Omental fat pad (tissue), 4 donors: ENCODE results near the gene KDM6A. TPM values are rescaled to one million over a fixed set of nuclear protein-coding genes. Genes with fewer than 3 reads are reported as not detected.
"Not testable (repeated sequence)": the region's sequence is repeated elsewhere in the genome, so short reads cannot be mapped to it uniquely, and the experiment has no call there.

Source experiments
- ATAC-seq: fragments of 150-250 bp; one replicate; pipeline ENCODE4 v1.9.1; 2016; ENCODE audit warnings: mild to moderate bottlenecking, moderate library complexity; ENCODE audit not compliant: low FRiP score
- DNase-seq: peaks from one replicate; pipeline ENCODE4 v3.0.0-alpha.2; 2019; ENCODE audit warnings: low spot score
- CTCF ChIP-seq, 3 donors: fragments of 450-650 bp; IDR thresholded peaks; one replicate each; pipeline ENCODE4 v1.5.1; 2016 to 2017; ENCODE audit warnings: antibody characterized with exemption in 3 of 3, mild to moderate bottlenecking in 3 of 3, moderate library complexity in 2 of 3
- total RNA-seq, 4 donors: library from RNA; depleted of rRNA; stranded (reverse); fragments of >200 nt; gene quantifications; one replicate each; pipeline ENCODE4 v1.1.0, GENCODE V29; 2016

Gene KDM6A
- total RNA-seq, 4 donors from 2014 or later: 24.4 to 41.3 (median 29.9) TPM

- no peak for TF ChIP-seq CTCF (IDR thresholded peaks at IDR 0.05)
- no peak for DNase-seq
- ATAC-seq: no peak
Measured at GRCh38 chrX:45126158-45126557, 253.2 kb downstream of the KDM6A start.

GRCh38 chrX:45128896-45129454 is 256.0 kb downstream of the KDM6A start:
- no peak for TF ChIP-seq CTCF (IDR thresholded peaks at IDR 0.05)
- no peak for ATAC-seq

DNA sequence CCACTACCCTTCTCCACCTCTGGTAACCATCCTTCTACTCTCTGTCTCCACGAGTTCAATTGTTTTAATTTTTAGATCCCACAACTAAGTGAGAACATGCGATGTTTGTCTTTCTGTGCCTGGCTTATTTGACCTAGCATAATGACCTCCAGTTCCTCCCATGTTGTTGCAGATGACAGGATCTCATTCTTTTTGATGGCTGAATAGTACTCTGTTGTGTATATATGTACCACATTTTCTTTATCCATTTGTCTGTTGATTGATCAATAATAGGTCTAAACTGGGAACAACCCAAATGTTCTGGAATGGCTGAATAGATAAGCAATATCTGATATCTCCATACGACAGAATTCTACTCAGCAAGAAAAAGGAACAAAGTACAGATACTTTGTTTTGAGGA is 260.5 kb downstream of the KDM6A start:
- ATAC-seq (no peak), DNase-seq (no peak)
- TF ChIP-seq CTCF (IDR thresholded peaks at IDR 0.05): no peak

More at GRCh38 chrX:45128896-45129454, 256.0 kb downstream of the KDM6A start:
- no peak for DNase-seq

GRCh38 chrX:45134315-45134731 is 261.3 kb downstream of the KDM6A start:
- DNase-seq: no peak
- no peak for TF ChIP-seq CTCF (IDR thresholded peaks at IDR 0.05)

DNA sequence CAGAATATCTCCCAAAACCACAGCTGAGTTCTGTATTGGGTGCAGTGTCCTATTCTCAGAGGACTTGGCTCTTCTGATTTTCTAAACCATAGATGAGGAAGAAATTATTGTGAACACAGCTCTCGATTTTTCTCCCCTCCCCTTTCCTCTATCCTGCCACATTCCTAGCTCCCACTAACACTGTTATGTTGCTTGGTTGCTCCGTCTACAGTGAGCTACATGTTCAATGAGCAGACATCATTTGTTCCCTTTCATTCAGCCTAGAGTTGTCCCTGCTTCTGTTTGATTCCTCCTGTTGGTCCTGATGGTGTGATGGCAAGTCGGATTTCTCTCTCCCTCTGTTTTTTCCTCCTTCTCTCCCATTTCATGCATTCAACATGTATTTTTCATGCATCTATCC is 261.8 kb downstream of the KDM6A start:
- TF ChIP-seq CTCF (IDR thresholded peaks at IDR 0.05): no peak
- ATAC-seq (no peak), DNase-seq (no peak)

More at GRCh38 chrX:45134315-45134731, 261.3 kb downstream of the KDM6A start:
- ATAC-seq: peak; percentile 19

- not testable (repeated sequence) for DNase-seq, ATAC-seq
Measured at GRCh38 chrX:45135391-45136075, 262.5 kb downstream of the KDM6A start.

DNA sequence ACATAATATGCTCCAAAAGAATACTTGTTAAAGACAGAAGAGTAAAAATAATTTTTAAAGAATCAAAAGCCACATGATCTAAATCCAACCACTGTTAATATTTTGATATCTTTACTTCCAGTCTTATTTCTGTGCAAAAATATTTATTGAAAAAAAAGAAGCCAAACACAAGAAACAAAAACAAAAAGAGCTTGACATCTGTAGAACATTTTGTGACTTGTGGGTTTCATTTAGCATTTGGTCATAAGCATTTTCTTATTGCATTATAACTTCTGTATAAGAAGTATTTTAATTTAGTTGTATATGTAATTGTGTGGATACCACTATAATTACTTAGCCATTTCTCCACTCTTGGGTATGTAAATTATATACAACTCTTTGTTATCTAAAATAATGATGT is 264.5 kb downstream of the KDM6A start:
- DNase-seq: no peak
- TF ChIP-seq CTCF (IDR thresholded peaks at IDR 0.05): no peak
- ATAC-seq: no peak
